Measurements from ENCODE around the gene TAF1. TPM values are rescaled to one million over a fixed set of nuclear protein-coding genes. Genes with fewer than 3 reads are reported as not detected.

The TAF1 gene
- polyA plus RNA-seq, 6 donors from 2014 or later, result 6.2 to 14.3 (median 7.1) TPM

Other genes with a start within 250 kb of the TAF1 start
- 10 to 100 TPM in 2 of 6 donors, 1 to 10 TPM in 4; 7.2 to 20.3 (median 9.0) TPM for gene MED12, start 247.8 kb upstream of the TAF1 start, polyA plus RNA-seq (ENCODE audit: low read depth in 6 of 6)
- under 1 TPM in 2 of 6 donors, not detected in 4; 0.09 to 0.35 TPM for gene NLGN3, start 221.5 kb upstream of the TAF1 start, polyA plus RNA-seq (ENCODE audit: low read depth in 6 of 6)
- not detected for gene GJB1, start 143.1 kb upstream of the TAF1 start, polyA plus RNA-seq (ENCODE audit: low read depth in 6 of 6)
- gene ZMYM3, start 112.2 kb upstream of the TAF1 start, polyA plus RNA-seq (ENCODE audit: low read depth in 6 of 6), result 10 to 100 TPM in 1 of 6 donors, 1 to 10 TPM in 5; 5.8 to 10.0 (median 7.8) TPM
- 100 to 1,000 TPM; 174 to 227 (median 183) TPM for gene NONO, start 82.7 kb upstream of the TAF1 start, polyA plus RNA-seq (ENCODE audit: low read depth in 6 of 6)
- not detected for gene ITGB1BP2, start 64.6 kb upstream of the TAF1 start, polyA plus RNA-seq (ENCODE audit: low read depth in 6 of 6)
- 10 to 100 TPM; 17.5 to 39.7 (median 29.0) TPM for gene OGT, start 166.7 kb downstream of the TAF1 start, polyA plus RNA-seq (ENCODE audit: low read depth in 6 of 6)
- gene GCNA, start 212.1 kb downstream of the TAF1 start, polyA plus RNA-seq (ENCODE audit: low read depth in 6 of 6), result under 1 TPM in 3 of 6 donors, not detected in 3; 0.16 to 0.52 (median 0.19) TPM